Measurements from ENCODE around the gene PPP4R3C.
"Not testable (repeated sequence)": the region's sequence is repeated elsewhere in the genome, so short reads cannot be mapped to it uniquely, and the experiment has no call there.

The PPP4R3C gene

GRCh38 chrX:27463187-27463586 lies at the start of gene PPP4R3C:
Gene PPP4R3C, minus strand, starts transcription at chrX:27463341. Its CDS starts 45 bp downstream, at chrX:27463296.
- no peak for DNase-seq (ENCODE audit: low spot score)

DNA sequence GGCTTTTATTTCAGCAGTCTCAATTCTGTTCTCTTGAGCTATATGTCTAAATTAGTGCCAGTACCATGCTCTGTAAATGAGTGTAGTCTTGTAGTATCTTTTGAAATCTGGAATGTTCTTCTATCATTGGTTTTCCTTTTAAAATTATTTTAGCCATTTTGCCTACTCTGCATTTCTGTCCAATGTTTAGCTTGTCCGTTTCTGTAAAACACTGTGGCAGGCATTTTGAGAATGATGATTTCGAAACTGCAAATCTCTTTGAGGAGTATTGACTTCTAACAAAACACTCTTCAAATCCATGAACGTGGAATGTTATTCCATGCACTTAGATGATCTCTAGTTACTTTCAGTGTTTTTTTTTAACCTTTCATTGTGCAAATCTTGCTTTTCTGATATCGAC lies 28.3 kb upstream of the PPP4R3C start:
- DNase-seq (ENCODE audit: low spot score) = no peak

DNA sequence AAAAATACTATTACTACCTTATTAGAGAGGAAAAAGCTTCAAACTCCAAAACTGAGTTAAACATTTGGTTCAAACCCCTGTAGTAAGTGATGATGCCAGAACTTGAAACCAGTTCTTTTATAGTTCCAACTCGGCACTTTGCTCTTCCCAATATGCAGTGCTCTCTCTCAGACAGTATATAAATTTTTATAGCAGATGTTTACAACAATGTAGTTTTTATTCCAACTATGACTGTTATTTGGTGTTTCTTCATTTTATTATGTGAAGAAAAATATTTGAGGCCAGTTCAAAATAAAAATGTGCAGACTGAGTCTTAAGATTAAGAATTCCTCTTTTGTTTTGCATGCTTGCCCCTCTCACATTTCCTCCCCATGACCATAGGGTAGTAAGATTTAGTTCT lies 2.9 kb upstream of the PPP4R3C start:
- DNase-seq (ENCODE audit: low spot score) = no peak

DNA sequence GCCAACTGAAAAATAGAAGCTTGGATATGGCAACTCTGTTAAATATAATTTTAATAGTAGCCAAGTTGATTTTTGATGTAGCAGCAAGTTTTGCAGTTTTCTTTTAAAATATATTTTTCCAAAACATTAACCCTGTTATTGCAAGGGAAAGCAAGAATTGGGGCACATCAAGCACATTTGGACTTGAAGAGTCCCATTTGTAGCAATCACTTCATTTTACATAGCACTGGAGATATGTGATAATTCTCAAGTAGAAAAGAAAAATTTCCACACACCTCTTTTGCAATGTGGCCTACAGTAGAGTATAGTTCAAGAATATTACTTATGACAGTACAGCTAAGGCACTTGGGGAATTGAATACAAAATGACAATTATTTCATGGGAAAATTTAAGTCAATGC lies 1.9 kb upstream of the PPP4R3C start:
- no peak for DNase-seq (ENCODE audit: low spot score)

GRCh38 chrX:27459129-27459528 lies 4.0 kb downstream of the PPP4R3C start:
- DNase-seq (ENCODE audit: low spot score) = not testable (repeated sequence)

- DNase-seq (ENCODE audit: low spot score) = not testable (repeated sequence)
Measured at GRCh38 chrX:27458544-27458943, 4.6 kb downstream of the PPP4R3C start.

DNA sequence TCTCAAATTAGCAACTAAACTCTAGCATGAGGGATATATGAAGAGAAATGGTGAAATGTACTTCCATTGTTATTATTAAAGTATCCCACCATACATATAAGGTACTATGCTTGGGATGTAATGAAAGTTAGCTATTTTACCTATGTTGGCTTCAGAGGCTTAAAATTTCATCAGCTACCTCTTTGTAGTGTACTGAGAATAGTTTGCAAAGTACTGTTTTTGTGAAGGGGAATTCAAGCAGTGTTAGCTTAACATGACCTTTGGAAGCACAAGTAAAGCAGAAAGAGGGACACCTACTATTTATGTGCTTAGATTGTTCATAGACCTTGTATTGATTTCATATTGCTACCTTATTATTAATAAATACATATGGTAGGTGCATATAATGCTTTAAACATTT lies 11.8 kb downstream of the PPP4R3C start:
- no peak for DNase-seq (ENCODE audit: low spot score)

DNA sequence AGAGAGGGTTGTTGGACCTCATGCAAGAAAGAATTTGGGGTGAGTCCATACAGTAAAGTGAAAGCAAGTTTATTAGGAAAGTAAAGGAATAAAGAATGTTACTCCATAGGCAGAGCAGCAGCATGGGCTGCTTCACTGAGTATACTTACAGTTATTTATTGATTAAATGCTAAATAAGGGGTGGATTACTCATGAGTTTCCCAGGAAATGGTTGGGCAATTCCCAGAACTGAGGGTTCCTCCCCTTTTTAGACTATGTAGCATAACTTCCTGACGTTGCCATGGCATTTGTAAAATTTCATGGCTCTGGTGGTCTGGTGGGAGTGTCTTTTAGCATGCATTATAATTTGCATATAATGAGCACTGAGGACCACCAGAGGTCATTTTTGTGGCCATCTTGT lies 16.7 kb downstream of the PPP4R3C start:
- no peak for DNase-seq (ENCODE audit: low spot score)

DNA sequence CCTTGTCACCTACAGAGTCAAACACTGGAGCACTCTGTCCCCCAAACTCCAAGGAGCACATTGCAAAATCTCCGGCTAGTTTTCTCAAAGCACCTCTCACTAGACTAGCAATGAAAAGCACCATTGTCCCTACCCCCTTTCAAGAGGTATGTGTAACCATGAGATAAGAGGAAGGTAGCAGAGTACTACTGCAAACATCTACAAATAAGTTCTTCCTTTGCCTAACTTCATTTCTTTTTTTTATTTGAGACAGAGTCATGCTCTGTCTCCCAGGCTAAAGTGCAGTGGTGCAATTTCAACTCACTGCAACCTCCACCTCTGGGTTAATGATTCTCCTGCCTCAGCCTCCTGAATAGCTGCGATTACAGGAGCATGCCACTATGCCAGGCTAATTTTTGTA lies 17.7 kb downstream of the PPP4R3C start:
- no peak for DNase-seq (ENCODE audit: low spot score)

DNA sequence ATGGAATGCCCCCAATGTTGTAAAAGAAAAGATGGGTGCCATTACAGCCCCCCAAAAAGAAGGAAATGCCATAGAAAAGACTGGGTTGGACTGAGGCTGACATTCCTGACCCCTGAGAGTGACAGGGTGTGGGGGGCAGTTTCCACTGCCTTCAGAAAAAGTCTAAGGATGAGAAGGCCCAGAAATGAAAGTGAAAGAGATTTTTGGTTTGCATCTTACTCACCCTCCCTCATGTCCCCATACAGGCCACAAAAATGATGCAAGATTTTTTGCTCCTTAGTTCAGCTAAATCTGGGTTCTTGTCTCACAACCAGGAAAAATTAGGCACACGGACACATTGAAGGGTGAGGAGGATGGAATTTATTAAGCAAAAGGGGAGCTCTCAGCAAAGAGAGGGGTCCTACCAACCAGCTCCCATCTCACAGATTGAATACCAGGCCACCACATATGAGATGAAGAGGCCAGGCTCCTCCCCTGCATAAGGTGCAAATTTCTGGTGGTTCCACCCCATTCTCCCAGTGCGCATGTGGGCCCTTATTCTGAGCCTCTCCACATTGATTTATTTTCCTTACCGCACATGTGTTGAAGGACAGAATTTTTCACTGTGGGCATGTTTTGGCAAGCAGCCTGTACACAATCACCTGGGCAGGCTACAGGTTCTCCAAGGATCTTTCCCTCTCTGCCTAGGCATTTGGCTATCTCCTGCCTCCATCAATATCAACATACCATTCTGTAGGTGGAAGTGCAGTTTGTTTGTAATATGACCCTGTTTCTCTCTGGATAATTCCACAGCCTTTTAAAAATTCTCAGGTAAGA lies 18.8 kb downstream of the PPP4R3C start:
- DNase-seq (ENCODE audit: low spot score) = no peak

- not testable (repeated sequence) for DNase-seq (ENCODE audit: low spot score)
Measured at GRCh38 chrX:27442392-27442791, 20.7 kb downstream of the PPP4R3C start.

GRCh38 chrX:27439771-27440170 lies 23.4 kb downstream of the PPP4R3C start:
- no peak for DNase-seq (ENCODE audit: low spot score)

DNA sequence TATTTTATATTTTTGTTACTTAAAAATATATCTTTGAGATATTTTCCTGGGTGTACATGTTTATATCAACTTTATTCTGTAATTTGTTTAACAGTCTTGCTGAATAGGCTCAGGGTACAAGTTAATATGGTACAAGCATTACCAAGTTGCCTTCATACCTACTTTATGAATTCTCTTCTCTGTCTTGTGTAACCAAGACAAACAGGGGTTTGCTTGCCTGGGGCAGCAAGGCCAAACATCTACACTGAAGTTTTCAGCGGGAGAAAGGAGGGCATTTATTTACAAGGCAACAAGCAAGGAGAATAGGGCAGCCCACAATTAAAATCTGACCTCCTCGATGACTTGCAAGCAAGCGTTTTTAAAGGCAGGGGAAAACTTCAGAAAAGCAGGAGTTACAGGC lies 24.2 kb downstream of the PPP4R3C start:
- no peak for DNase-seq (ENCODE audit: low spot score)

DNA sequence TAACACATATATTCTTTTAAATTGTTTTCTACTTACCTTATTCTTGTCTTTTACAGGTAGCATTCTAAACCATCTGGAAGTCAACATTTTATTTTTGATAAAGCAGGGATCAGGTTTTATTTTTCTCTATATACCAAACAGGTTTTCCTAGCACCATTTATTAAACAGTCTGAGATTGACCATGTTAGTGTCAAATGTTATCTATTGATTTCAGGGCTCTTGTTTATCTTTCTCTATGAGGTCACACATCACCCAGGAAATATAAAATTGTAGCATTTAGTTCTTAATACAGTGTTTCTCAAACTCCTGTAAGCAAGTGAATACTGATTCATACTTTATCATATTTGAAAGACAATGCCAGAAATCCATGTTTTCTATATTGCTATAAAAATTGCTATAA lies 28.1 kb downstream of the PPP4R3C start:
- DNase-seq (ENCODE audit: low spot score) = no peak
